GM21526 (cell line): ENCODE results near the gene MAN1B1.
A peak's percentile ranks its signal among the peaks of the same experiment; 100 is the strongest.
"Not testable (repeated sequence)": the region's sequence is repeated elsewhere in the genome, so short reads cannot be mapped to it uniquely, and the experiment has no call there.

Experiments
- ATAC-seq: cut with Tn5 transposase; IDR thresholded peaks from one replicate; pipeline ENCODE4 v1.9.1; 2021; ENCODE audit warnings: moderate library complexity; ENCODE audit not compliant: unreplicated experiment, low FRiP score

The MAN1B1 gene

GRCh38 chr9:137123468-137123837 is 36.7 kb downstream of the MAN1B1 start:
- ATAC-seq: no peak

- ATAC-seq: not testable (repeated sequence)
Observed at GRCh38 chr9:137123952-137124462, 37.2 kb downstream of the MAN1B1 start.

GRCh38 chr9:137126786-137127185 is 40.0 kb downstream of the MAN1B1 start:
- ATAC-seq: no peak

- no peak for ATAC-seq
Observed at GRCh38 chr9:137127301-137128157, 40.7 kb downstream of the MAN1B1 start.

DNA sequence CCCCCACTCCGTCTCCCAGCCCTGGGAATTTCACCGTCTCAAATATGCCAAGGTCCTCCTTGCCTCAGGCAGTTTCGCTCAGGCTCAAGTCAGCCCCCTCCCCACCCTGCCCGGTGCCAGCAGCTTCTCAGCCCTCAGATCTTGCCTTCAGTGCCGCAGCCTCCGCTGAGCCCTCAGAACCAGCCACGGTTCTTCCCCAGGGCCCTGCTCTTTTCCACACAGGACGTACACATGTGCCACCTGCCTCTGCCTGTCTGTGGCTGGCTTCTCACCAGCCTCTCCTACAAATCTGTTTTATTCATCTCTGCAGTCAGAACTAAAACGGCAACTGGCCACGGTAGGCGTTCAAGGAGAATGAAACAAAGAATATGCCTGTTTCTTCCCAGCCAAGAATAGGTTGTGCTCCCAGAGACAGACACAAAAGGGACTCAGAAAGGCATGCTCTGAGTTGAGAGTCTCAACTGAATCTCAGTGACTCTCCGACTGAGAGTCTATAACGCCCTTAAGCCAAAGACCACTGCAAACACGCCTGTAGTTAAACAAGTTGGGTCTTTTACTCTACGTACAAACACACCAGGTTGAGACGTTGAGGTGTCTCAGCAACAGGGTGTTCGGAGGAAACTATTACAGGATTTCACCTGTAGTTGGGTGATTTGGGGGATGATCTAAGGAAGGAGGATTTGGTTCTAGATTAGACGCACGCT is 41.5 kb downstream of the MAN1B1 start:
- ATAC-seq: no peak

DNA sequence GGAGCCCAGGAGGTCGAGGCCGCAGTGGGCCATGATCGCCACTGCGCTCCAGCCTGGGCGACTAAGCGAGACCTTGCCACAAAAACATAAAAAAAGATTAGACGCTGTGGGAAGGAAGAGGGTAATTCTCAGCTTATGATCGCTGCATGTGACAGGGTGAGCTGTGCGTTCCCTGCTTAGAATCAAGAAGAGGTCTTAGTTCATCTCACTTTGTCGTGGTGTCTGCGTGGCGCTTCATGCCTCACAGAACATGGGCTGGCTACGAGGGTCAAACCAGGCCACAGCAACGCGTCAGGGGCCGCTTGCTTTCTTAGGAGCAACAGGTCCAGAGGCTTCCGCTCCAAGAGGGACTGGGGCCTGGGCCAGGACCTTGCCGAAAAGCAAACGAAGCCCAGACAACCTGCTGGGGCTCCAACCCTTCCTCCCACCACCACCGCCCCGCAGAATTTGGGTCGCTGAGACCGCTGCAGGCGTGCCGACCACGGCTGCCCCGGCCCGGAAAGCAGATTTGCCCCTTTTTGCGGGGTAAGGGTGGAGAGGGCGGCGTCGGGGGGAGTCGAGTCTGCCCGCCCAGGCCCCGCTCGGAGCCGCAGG is 42.2 kb downstream of the MAN1B1 start:
- ATAC-seq: peak; percentile 15

DNA sequence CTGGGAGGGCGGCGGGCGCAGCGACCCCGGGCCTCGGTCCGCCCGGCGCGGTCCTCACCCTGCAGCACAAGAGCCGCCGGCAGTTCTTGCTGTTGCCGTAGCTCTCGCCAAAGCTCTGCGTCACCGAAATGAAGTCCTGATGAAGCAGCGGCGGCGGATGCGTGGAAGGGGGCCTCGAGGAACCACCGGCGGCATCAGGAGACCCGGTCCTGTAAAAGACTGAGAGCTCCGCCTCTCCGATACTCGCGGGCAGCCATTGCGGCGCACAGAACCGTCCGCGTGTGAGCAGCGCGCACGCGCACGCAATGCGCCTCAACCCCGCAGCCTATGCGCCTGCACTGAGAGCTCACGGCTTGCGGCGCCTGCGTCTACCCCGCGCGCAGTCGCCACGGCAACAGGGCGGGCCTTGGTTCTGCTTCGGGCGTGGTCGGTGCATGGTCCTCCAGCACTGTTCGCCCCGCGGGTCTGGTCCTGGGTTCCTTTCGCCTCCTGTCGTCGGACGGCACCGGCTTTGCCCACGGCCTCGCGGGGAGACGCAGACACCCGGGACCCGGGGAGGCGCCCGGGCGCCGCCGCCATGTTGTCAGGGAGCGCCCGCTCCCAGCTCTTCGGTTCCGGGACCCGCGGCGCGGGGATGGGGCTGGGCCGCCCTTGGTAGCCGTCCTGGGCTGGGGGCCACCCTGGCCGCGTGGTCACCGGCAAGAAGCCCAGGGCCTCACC is 42.8 kb downstream of the MAN1B1 start:
- ATAC-seq: peak; percentile 55

GRCh38 chr9:137130176-137130755 is 43.5 kb downstream of the MAN1B1 start:
- no peak for ATAC-seq

- ATAC-seq: no peak
Observed at GRCh38 chr9:137134191-137134590, 47.4 kb downstream of the MAN1B1 start.

GRCh38 chr9:137135154-137135553 is 48.4 kb downstream of the MAN1B1 start:
- not testable (repeated sequence) for ATAC-seq

DNA sequence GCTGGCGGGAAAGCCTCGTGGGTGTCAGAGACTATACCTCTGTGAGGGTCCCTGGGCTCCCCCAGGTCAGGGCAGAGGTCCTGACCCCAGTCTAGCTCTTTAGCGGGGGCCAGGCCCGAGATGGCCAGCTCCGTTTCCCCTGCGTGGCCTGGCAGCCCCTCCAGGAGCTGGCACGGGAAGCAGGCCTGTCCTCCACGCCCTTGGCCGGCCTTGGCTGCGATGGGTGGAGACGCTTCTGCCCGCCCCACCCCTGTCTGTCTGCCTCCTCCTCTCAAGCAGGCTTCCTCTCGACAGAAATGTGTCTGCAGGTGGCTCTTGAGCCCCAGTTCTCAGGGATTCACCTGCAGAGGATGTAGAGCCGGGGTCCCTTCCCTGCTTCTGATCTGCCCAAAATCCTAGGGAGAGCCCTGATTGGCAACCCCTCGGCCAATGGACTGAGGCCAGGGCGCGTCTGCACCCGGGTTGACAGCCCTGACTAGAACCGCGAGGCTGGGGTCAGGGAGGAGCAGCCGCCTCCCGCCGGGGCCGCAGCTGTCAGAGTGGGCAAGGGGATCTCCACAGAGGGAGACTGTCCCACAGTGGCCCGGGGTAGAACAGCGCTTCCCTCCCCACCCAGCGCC is 49.6 kb downstream of the MAN1B1 start:
- no peak for ATAC-seq

DNA sequence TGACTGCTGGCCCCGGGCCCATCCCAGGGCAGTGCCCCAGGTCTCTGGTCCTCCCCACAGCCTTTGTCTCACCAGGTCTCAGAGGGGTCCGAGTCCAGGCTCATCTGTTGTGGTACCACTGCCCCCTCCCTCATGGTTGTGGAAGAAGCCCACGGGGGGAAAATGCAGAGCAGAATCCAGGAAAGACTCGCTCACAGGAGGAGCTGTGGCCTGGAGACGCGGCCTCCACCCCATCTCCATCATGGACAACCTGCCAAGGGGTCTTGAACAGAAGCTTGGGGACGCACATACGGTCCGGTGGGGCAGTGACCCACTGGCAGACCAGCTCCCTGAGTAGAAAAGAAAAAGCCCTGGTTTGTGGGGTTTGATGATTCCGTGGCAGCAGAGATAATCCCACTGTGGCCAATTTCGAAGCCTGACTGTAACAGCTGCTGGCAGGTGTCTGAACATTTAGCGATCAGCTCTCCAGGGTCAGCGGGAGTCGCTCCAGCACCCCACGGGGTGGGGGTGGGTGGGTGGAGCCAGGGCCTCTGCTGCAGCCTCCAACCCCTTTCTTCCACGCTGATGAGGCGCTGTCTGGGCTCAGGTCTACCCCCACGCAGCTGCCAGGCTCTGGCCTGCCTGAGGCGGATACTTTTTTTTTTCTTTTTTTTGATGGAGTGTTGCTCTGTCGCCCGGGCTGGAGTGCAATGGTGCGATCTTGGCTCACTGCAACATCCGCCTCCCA is 50.3 kb downstream of the MAN1B1 start:
- ATAC-seq: no peak

GRCh38 chr9:137138058-137138721 is 51.4 kb downstream of the MAN1B1 start:
- no peak for ATAC-seq

GRCh38 chr9:137138722-137139467 is 52.1 kb downstream of the MAN1B1 start, which contains the start of gene GRIN1:
TSS of gene GRIN1 (plus strand) at chr9:137139154. CDS start at chr9:137139487, 333 bp downstream.
- no peak for ATAC-seq

DNA sequence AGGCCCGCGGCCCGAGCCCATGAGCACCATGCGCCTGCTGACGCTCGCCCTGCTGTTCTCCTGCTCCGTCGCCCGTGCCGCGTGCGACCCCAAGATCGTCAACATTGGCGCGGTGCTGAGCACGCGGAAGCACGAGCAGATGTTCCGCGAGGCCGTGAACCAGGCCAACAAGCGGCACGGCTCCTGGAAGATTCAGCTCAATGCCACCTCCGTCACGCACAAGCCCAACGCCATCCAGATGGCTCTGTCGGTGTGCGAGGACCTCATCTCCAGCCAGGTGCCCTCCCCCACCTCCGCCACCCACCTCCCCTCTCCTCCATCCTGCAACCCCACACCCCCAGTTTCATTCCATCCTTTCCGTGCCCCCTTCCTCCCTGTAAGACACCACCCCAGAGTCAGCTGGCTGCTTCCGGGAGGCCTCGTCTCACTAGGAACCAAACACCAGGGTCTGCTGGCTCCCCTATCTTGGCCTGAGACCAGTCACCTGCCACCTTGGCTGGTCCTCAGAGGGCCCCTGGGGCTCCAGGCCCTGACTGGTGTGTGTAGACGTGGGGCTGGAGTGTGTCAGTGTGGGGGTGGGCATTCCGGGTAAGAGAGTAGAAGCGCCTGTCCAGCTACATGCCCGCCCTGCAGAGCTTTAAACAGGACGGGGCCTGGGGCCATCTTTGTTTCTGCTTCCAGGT is 52.8 kb downstream of the MAN1B1 start:
- no peak for ATAC-seq

DNA sequence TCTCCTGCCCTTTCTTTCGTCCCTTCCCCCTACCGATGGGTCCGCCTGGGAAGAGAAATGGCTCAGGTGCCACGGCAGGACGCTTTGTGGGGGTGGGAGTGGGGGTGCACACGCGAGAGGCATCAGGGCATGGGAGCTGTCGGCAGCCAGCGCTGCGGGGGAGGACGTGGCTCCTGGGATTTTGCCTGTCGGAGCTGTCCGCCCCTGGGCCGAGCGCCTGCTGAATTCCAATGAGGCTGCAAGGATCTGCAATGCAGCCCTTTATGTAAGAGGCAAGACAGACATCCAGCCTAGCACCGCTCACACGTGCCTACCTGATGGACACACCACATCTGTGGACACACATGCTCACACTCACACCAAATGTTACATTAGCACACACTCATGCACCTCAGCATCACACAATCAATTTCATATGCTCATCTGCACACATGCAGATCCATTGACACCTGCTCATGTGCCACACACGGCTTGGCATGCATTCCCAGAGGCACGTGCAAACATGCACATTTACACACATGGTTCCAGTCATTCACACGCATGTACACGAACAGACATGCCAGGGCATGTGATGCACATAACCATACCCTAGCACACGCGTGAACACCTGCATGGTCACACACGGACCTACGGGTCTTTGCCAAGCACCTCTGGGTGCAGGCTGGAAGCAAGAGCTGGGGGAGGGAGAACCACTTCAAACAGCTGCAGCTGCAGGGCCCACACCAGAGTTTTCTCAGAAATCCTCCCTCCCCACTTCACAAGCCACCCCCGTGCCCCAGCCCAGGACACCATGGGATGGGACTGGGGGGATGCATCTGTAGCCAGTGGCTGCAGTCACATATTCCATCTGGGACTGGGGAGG is 53.6 kb downstream of the MAN1B1 start:
- ATAC-seq: no peak
